ENCODE measurements around the gene AARS2.
"Not testable (repeated sequence)": the region's sequence is repeated elsewhere in the genome, so short reads cannot be mapped to it uniquely, and the experiment has no call there.

The AARS2 gene

DNA sequence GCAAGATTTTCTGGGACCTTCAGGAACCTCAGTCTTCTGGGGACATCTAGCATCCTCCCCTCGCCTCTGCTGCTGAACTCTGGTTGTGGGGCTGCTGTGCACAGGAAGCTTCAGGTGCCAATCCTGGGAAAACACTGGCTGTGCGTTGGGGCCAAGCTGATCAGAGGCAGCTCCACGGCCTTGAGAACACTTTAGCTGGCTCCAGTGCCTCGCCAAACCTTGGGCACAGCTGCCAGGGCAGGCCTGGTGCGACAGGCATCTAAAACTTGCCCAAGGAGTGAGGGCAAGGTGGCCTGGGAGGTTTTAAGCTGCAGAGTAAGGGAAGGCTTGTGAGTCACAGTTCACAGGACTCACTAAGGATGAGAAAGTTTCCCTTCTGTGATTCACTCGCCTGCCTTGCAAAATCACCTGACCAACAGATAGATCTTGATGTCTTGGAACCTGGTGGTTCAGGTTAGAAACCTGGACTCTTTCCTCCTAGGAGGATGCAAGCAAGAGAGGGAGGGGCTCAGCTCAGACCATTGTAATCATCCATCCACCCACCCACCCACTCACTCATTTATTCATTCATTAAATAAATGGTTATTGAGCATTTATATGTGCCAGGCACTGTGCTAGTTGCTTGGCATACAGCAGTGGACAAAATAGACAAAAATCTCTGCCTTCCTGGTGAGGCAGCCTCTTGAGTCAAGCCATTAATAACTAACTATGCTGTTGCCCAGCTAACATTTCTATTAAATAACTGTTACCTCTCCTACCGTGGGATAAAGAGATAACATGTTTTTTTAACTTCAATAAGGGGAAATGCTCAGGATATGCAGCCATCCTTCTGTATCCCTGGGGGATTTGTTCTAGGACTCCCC lies 26.8 kb upstream of the AARS2 start:
- H3K36me3 Mint-ChIP-seq (ENCODE audit: low read depth), result no peaks in the 10 kb centered on the region
- H3K27ac Mint-ChIP-seq, result no peak overlapping the region
- H3K27me3 Mint-ChIP-seq, result peaks cover 29% of the 10 kb centered on the region
- H3K9me3 Mint-ChIP-seq, result no peaks in the 10 kb centered on the region
- peaks cover 23% of the 10 kb centered on the region for H3K4me1 Mint-ChIP-seq (ENCODE audit: low read depth)
- intact Hi-C loops (cut with micrococcal nuclease), result loop anchor here (5.0 kb wide), 1 partner anchor 188 kb away; no protein-coding TSS in a partner anchor
- no peak overlapping the region for H3K4me3 Mint-ChIP-seq

DNA sequence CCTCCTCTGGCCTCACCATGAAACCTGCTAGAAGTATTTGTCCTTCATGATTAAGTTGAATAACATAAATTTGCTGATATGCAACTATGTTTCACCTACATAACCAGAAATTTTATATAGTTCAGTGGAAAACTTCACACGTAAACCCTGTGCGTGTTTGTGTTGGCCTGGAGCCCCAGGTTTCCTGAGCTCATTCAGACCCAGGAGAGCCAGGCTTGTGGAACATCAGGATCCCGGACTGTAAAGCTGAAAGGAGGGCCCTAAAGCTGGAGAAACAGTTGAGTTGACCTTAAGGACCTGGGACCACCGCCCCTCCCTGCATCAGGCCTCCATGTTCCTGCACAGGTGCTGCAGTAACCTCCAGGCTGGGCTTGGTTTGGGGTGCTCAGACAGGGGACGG lies 26.2 kb upstream of the AARS2 start:
- Mint-ChIP-seq H3K27ac (no peak overlapping the region), H3K4me3 (no peak overlapping the region), H3K36me3 (ENCODE audit: low read depth) (no peaks in the 10 kb centered on the region), H3K27me3 (peaks cover 26% of the 10 kb centered on the region), H3K4me1 (ENCODE audit: low read depth) (peaks cover 29% of the 10 kb centered on the region), H3K9me3 (no peaks in the 10 kb centered on the region)
- intact Hi-C loops (cut with micrococcal nuclease), result loop anchor here (5.0 kb wide), 1 partner anchor 187 kb away; no protein-coding TSS in a partner anchor

DNA sequence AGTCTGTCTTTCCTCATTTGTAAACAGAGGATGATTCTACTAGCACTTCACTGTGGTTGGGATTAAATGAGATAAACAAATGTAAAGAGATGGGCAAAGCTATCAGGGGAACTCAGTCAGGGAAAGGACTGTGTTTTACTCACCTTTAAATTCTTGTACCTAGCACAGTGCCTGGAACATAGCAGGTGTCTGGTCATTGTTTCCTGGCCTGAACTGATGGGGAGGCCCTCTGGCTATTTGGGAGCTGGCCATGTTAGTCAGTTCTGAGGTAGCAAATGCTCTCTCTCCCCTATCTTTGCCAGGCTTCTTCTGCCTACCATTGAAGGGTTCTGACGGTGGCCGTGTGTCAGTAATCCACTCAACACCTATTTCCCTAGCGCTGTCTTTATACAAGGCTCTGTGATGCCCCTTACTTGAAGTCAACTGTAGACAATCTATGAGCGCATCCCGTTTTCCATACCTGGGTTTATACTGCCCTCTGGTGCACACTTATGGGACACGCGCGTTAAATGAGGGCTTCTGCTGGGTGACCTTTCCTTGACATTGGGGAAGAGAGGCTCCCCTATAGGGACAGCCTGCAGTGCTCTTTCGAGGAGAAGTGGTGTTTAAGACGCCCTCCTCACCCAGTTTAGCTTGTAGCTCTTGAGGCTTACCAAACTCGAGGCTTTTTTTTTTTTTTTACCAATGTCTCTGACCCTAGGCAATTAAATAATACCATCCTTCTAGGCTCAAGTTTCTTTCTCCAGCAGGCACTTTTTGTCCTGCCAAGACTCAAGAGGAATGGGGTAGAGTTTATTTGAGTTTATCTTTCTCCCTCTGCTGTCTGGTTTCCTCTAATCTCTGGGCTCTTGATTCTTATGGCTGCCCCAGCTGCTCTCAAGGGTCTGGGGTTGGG lies 25.3 kb upstream of the AARS2 start:
- no peaks in the 10 kb centered on the region for H3K9me3 Mint-ChIP-seq
- peaks cover 19% of the 10 kb centered on the region for H3K27me3 Mint-ChIP-seq
- H3K27ac Mint-ChIP-seq, result no peak overlapping the region
- H3K4me3 Mint-ChIP-seq, result no peak overlapping the region
- intact Hi-C loops (cut with micrococcal nuclease), result loop anchor here (1.0 to 5.0 kb wide), 4 partner anchors 70 to 239 kb away; no protein-coding TSS in a partner anchor
- H3K36me3 Mint-ChIP-seq (ENCODE audit: low read depth), result no peaks in the 10 kb centered on the region
- peaks cover 36% of the 10 kb centered on the region for H3K4me1 Mint-ChIP-seq (ENCODE audit: low read depth)

DNA sequence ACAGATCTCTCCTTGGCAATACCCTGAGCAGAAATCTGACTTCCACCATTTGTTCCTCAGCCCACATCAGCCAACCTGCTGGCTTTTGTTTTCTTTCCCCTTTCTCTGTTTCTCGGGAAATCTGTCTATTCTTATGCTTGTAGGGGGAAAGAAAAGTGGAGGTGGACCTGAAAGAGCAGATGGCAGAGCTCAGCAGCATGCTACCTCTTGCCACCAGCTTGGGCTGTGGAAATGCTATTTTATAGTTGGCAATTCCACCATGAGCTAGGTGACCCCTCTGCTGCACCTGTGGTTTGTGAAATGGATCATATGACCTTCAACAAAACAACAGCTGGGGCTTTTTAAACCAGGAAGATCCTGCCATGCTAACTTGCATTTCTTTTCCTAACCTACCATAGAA lies 22.5 kb upstream of the AARS2 start:
- Mint-ChIP-seq H3K27ac (no peak overlapping the region), H3K9me3 (no peaks in the 10 kb centered on the region)
- intact Hi-C loops (cut with micrococcal nuclease), result loop anchor here (5.0 kb wide), 1 partner anchor 183 kb away; no protein-coding TSS in a partner anchor

DNA sequence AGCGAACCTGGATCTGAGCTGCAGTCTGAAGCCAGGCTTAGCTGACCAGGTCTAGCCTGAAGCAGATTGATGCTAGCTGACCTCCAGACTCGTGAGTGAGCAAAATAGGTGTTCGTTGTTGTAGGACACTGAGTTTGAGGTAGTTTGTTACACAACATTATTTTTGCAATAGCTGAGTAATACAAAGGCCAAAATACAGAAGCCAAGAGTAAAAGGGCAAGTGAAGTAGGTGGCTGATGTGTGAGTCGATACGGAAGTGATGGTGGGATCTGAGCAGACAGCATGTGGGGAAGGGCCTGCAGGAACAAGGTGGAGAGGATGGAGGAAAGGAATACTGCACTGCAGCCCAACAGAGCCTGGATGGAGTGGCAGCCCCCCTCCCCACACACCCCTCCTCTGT lies 20.8 kb upstream of the AARS2 start:
- H3K36me3 Mint-ChIP-seq (ENCODE audit: low read depth), result no peaks in the 10 kb centered on the region
- no peaks in the 10 kb centered on the region for H3K9me3 Mint-ChIP-seq
- H3K27me3 Mint-ChIP-seq, result peaks cover 13% of the 10 kb centered on the region
- no peak overlapping the region for H3K27ac Mint-ChIP-seq
- no peak overlapping the region for H3K4me3 Mint-ChIP-seq
- intact Hi-C loops (cut with micrococcal nuclease), result no loop called here
- peaks cover 28% of the 10 kb centered on the region for H3K4me1 Mint-ChIP-seq (ENCODE audit: low read depth)

More for the DNA sequence above, 22.5 kb upstream of the AARS2 start:
- H3K27me3 Mint-ChIP-seq, result peaks cover 1% of the 10 kb centered on the region
- peaks cover 28% of the 10 kb centered on the region for H3K4me1 Mint-ChIP-seq (ENCODE audit: low read depth)
- H3K36me3 Mint-ChIP-seq (ENCODE audit: low read depth), result no peaks in the 10 kb centered on the region
- no peak overlapping the region for H3K4me3 Mint-ChIP-seq

DNA sequence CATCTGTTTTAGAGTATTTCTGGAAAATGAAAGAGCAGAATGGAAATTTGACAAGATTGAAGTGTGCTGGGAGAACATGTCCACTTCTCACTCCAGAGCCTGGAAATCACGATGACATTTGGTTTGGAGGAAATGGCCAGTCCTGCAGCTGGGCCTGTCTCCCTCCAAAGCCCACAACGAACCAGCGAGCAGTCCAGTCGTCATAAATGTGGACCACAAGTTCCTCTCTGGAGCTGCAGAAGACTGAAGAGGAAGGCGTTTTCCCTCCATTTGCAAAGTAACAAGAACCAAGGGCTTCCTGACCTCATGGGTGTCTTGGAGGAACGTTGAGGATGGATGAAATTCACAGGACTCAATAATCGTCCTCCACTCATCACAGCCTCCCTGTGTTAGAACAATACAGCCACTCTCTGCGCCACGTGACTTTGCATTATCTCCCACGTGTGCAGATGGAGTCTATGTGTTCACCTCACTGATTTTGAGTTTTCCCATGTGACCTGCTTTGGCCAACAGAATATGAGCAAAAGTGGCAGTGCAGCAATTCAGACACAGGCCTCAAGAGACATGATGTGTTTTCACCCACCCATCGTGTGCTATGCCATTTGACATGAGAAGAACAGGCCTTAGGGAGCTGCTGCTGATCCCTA lies 20.2 kb upstream of the AARS2 start:
- H3K4me3 Mint-ChIP-seq, result no peak overlapping the region
- intact Hi-C loops (cut with micrococcal nuclease), result no loop called here
- H3K4me1 Mint-ChIP-seq (ENCODE audit: low read depth), result peaks cover 28% of the 10 kb centered on the region
- H3K27ac Mint-ChIP-seq, result peak overlapping the region; percentile 61
- no peaks in the 10 kb centered on the region for H3K9me3 Mint-ChIP-seq
- H3K27me3 Mint-ChIP-seq, result peaks cover 17% of the 10 kb centered on the region
- no peaks in the 10 kb centered on the region for H3K36me3 Mint-ChIP-seq (ENCODE audit: low read depth)

DNA sequence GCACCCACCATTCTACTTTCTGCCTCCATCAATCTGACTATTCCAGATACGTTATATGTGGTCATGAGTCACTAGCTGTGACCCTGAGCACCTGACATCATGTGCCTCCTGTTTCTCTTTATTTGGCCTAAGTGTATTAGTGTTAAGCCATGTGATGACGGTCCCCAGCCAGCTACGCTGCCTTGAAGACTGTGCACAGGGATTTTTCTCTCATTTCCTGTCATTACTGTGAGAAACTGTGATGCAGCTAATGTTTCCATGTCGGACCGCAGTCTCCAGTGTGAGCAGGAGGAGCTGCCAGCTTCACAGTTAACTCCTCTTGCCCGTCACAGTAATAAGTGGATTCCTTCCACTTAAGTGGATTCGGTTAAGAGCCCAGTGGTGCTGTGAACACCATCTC lies 19.4 kb upstream of the AARS2 start:
- Mint-ChIP-seq H3K36me3 (ENCODE audit: low read depth) (no peaks in the 10 kb centered on the region), H3K4me1 (ENCODE audit: low read depth) (peaks cover 28% of the 10 kb centered on the region), H3K9me3 (no peaks in the 10 kb centered on the region), H3K27ac (no peak overlapping the region), H3K4me3 (no peak overlapping the region), H3K27me3 (peaks cover 23% of the 10 kb centered on the region)
- intact Hi-C loops (cut with micrococcal nuclease), result no loop called here

DNA sequence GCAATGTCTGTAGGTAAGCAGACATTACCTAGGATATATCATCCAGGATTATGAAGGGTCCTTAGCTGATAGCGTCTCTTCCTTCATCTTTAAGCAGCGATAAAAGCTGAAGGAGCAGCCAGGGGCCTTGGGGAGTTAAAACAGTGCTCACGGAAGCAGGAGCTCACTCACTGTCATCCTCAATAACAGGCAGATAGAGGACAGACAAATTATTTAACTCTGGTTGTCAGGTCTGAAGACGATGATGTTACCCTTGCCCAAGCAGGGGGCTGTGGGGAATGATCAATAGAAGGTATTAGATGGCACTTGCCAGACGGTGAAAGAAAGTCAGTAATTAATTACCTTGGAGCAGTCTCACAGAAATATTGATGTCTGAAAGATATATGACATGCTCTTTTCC lies 16.7 kb upstream of the AARS2 start:
- H3K36me3 Mint-ChIP-seq (ENCODE audit: low read depth), result no peaks in the 10 kb centered on the region
- H3K27ac Mint-ChIP-seq, result no peak overlapping the region
- intact Hi-C loops (cut with micrococcal nuclease), result no loop called here
- peaks cover 26% of the 10 kb centered on the region for H3K27me3 Mint-ChIP-seq
- H3K9me3 Mint-ChIP-seq, result no peaks in the 10 kb centered on the region
- H3K4me1 Mint-ChIP-seq (ENCODE audit: low read depth), result peaks cover 27% of the 10 kb centered on the region
- no peak overlapping the region for H3K4me3 Mint-ChIP-seq

DNA sequence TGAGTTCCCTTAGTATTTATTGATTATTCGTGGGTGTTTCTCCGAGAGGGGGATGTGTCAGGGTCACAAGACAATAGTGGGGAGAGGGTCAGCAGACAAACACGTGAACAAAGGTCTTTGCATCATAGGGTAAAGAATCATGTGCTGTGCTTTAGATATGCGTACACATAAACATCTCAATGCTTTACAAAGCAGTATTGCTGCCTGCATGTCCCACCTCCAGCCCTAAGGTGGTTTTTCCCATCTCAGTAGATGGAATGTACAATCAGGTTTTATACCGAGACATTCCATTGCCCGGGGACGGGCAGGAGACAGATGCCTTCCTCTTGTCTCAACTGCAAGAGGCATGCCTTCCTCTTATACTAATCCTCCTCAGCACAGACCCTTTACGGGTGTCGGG lies 15.1 kb upstream of the AARS2 start:
- H3K4me3 Mint-ChIP-seq; H3K27ac Mint-ChIP-seq; intact Hi-C loops (cut with micrococcal nuclease); H3K36me3 Mint-ChIP-seq (ENCODE audit: low read depth); H3K9me3 Mint-ChIP-seq: not testable (repeated sequence)
- Mint-ChIP-seq H3K4me1 (ENCODE audit: low read depth) (peaks cover 11% of the 10 kb centered on the region), H3K27me3 (peaks cover 26% of the 10 kb centered on the region)

DNA sequence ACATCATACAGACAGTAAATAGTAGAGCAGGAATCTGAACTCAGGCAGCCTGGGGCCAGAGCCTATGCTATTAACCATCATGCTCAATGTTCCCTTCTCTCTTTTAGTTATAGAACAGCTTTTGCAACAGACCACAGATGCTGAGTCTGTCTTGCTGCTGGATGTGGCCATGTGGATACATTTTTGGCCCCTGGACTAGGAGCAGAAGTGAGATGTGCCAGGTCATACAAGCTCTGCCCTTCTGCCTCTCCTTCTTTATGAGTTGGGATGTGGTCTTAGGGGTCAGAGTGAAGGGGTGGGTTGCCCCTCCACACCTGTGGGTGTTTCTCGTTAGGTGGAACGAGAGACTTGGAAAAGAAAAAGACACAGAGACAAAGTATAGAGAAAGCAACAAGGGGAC lies 14.6 kb upstream of the AARS2 start:
- no peaks in the 10 kb centered on the region for H3K36me3 Mint-ChIP-seq (ENCODE audit: low read depth)
- peaks cover 28% of the 10 kb centered on the region for H3K27me3 Mint-ChIP-seq
- intact Hi-C loops (cut with micrococcal nuclease), result no loop called here
- peaks cover 6% of the 10 kb centered on the region for H3K4me1 Mint-ChIP-seq (ENCODE audit: low read depth)
- no peak overlapping the region for H3K27ac Mint-ChIP-seq
- H3K4me3 Mint-ChIP-seq, result no peak overlapping the region
- no peaks in the 10 kb centered on the region for H3K9me3 Mint-ChIP-seq

DNA sequence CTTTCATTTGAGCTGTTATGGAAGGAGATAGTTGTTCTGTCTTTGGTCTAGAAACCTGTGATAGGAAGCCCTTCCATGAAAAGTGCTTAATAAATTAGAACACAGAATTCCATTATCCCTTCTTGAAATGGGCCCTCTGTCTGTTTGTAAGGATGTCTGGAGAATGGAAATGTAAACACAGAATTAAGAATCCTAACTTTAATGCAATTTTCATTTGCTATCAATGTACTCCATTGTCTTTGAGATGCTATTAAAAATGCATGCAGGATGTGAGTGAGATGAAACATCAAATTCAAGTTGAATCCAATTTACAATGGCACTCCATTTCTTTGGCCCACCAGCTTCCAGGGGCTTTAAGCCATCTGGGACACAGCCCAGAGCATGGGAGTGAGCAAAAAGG lies 13.9 kb upstream of the AARS2 start:
- H3K4me3 Mint-ChIP-seq, result no peak overlapping the region
- no peaks in the 10 kb centered on the region for H3K36me3 Mint-ChIP-seq (ENCODE audit: low read depth)
- intact Hi-C loops (cut with micrococcal nuclease), result no loop called here
- H3K27ac Mint-ChIP-seq, result no peak overlapping the region
- peaks cover 28% of the 10 kb centered on the region for H3K27me3 Mint-ChIP-seq
- H3K4me1 Mint-ChIP-seq (ENCODE audit: low read depth), result no peaks in the 10 kb centered on the region
- H3K9me3 Mint-ChIP-seq, result no peaks in the 10 kb centered on the region

DNA sequence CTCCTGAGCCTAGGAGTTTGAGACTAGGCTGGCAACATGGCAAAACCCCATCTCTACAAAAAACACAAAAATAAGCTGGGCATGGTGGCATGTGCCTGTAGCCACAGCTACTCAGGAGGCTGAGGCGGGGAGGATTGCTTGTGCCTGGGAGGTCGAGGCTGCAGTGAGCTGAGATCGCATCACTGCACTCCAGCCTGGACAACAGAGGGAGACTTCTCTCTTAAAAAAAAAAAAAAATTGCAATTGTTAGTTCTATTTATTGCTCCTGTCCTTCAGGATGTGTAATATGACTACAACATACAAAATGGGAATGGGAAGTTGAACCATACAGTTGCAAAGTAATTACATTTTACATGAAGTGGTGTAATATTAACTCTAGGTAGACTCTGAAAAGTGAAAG lies 8.1 kb upstream of the AARS2 start:
- Mint-ChIP-seq H3K9me3 (no peaks in the 10 kb centered on the region), H3K36me3 (ENCODE audit: low read depth) (no peaks in the 10 kb centered on the region), H3K4me3 (no peak overlapping the region), H3K4me1 (ENCODE audit: low read depth) (peaks cover 5% of the 10 kb centered on the region), H3K27ac (no peak overlapping the region), H3K27me3 (peaks cover 38% of the 10 kb centered on the region)
- intact Hi-C loops (cut with micrococcal nuclease), result no loop called here

DNA sequence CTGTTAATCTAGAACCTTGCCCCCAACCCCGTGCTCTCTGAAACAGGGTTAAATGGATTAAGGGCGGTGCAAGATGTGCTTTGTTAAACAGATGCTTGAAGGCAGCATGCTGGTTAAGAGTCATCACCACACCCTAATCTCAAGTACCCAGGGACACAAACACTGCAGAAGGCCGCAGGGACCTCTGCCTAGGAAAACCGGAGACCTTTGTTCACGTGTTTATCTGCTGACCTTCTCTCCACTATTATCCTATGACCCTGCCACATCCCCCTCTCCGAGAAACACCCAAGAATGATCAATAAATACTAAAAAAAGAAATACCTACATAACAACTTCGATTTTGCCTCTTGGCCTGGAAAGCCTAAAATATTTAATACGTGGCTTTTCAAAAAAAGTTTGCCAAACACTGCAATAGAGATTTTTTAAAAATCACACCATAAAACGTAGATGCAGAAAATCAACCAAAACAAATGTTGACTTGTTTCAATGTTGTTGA lies 4.0 kb upstream of the AARS2 start:
- intact Hi-C loops (cut with micrococcal nuclease); H3K27ac Mint-ChIP-seq; H3K9me3 Mint-ChIP-seq; H3K36me3 Mint-ChIP-seq (ENCODE audit: low read depth); H3K4me3 Mint-ChIP-seq: not testable (repeated sequence)
- Mint-ChIP-seq H3K27me3 (peaks cover 35% of the 10 kb centered on the region), H3K4me1 (ENCODE audit: low read depth) (peaks cover 22% of the 10 kb centered on the region)

Measured in dendritic cell treated with granulocyte-macrophage colony-stimulating factor and Interleukin-4, amounts not matched to agents 40 ng/mL and 50 ng/mL, for 4 days (primary cell).